ENCODE measurements around the gene EID3. TPM values are rescaled to one million over a fixed set of nuclear protein-coding genes. Genes with fewer than 3 reads are reported as not detected.

Gene EID3
- total RNA-seq, 1 donor from 2014 or later = 9.1 TPM

DNA sequence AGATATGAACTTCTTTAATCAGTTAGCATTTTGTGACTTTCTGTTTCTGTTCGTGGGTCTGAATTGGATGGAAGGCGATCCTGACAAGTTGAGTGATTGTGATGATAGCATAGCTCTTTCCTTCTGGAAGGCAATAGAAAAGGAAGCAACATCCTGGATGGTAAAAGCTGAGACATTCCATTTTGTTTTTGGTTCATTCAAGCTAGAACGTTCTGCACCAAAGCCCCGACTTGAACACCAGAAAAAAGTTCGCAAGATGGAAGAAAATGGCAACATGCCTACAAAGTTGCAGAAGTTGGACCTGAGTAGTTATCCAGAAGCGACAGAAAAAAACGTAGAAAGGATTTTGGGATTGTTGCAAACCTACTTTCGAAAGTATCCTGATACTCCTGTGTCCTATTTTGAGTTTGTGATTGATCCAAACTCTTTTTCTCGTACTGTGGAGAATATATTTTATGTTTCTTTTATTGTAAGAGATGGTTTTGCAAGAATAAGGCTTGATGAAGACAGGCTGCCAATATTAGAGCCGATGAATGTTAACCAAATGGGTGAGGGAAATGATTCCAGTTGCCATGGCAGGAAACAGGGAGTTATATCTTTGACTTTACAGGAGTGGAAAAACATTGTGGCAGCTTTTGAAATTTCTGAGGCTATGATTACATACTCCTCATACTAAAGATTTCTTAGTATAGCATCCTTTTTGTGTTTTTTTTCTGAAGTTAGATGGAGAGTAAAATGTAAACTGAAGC is 896 bp downstream of the EID3 start:
- H3K27me3 ChIP-seq = no peaks in the 10 kb centered on the region
- H3K4me1 ChIP-seq = peaks cover 56% of the 10 kb centered on the region
- peak overlapping the region; percentile 66 for H3K27ac ChIP-seq
- H3K9me3 ChIP-seq = no peaks in the 10 kb centered on the region
- H3K36me3 ChIP-seq = no peaks in the 10 kb centered on the region
- peak overlapping the region; percentile 46 to 57 for H3K4me3 ChIP-seq
- no peak for DNase-seq (ENCODE audit: extremely low spot score in 2 of 2)
- intact Hi-C loops (cut with DNase I) = no loop called here
- no peak for TF ChIP-seq POLR2A (IDR thresholded peaks at IDR 0.05)
- TF ChIP-seq POLR2AphosphoS5 (IDR thresholded peaks at IDR 0.05; ENCODE audit: insufficient read depth in 1 of 2, low read depth in 1 of 2) = no peak
- TF ChIP-seq, protein P1, sequence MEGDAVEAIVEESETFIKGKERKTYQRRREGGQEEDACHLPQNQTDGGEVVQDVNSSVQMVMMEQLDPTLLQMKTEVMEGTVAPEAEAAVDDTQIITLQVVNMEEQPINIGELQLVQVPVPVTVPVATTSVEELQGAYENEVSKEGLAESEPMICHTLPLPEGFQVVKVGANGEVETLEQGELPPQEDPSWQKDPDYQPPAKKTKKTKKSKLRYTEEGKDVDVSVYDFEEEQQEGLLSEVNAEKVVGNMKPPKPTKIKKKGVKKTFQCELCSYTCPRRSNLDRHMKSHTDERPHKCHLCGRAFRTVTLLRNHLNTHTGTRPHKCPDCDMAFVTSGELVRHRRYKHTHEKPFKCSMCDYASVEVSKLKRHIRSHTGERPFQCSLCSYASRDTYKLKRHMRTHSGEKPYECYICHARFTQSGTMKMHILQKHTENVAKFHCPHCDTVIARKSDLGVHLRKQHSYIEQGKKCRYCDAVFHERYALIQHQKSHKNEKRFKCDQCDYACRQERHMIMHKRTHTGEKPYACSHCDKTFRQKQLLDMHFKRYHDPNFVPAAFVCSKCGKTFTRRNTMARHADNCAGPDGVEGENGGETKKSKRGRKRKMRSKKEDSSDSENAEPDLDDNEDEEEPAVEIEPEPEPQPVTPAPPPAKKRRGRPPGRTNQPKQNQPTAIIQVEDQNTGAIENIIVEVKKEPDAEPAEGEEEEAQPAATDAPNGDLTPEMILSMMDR (IDR thresholded peaks at IDR 0.05) = no peak

DNA sequence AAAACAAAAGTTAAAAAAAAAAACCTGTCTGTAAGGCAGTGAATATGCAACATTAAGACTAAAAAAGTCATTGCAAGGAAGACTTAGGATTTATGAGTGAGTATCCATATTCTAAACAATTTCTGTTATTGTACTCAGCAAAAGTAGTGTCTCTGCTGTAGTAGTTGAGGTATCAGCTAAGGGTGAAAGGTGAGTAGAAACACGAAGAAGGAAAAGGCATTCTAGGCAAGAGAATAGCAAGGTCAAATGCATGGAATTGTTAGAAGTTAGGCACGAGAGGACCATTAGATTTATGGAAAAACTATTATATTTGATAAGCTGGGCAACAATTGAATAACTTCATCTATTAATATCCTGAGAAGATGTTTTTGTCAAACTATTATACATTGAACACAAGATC is 1.8 kb downstream of the EID3 start:
- no peak for TF ChIP-seq POLR2A (IDR thresholded peaks at IDR 0.05)
- no peak for TF ChIP-seq POLR2AphosphoS5 (IDR thresholded peaks at IDR 0.05; ENCODE audit: insufficient read depth in 1 of 2, low read depth in 1 of 2)
- TF ChIP-seq, protein P1 (IDR thresholded peaks at IDR 0.05) = no peak
- Histone ChIP-seq H3K4me1 (peaks cover 47% of the 10 kb centered on the region), H3K9me3 (no peaks in the 10 kb centered on the region), H3K27me3 (no peaks in the 10 kb centered on the region), H3K4me3 (no peak overlapping the region), H3K27ac (no peak overlapping the region), H3K36me3 (no peaks in the 10 kb centered on the region)
- intact Hi-C loops (cut with DNase I) = no loop called here
- DNase-seq (ENCODE audit: extremely low spot score in 2 of 2) = no peak

DNA sequence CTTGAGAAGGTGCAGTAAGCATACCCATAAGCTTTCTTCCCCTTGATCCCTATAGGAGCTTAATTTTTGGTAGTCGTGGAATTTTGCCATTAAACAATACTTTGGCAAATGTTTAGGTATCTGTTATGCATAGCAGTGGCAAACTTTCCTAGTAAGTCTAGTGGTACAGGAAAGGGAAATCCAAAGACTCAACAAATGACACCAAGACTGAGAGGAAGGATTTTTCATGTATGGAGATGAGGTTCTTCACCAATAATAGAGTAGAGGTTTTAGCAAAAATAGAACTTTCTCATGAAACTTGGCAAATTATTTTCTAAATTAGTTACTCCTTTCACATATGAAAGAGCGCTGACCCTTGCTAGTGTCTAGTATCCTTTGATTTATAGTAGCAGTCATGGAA is 2.8 kb downstream of the EID3 start:
- H3K27ac ChIP-seq = no peak overlapping the region
- H3K36me3 ChIP-seq = peaks cover 0 to under 1% of the 10 kb centered on the region in 2 donors
- peaks cover 45% of the 10 kb centered on the region for H3K4me1 ChIP-seq
- no peaks in the 10 kb centered on the region for H3K27me3 ChIP-seq
- intact Hi-C loops (cut with DNase I) = no loop called here
- no peaks in the 10 kb centered on the region for H3K9me3 ChIP-seq
- H3K4me3 ChIP-seq = no peak overlapping the region
- DNase-seq (ENCODE audit: extremely low spot score in 2 of 2) = no peak
- TF ChIP-seq POLR2AphosphoS5 (IDR thresholded peaks at IDR 0.05; ENCODE audit: insufficient read depth in 1 of 2, low read depth in 1 of 2) = no peak

DNA sequence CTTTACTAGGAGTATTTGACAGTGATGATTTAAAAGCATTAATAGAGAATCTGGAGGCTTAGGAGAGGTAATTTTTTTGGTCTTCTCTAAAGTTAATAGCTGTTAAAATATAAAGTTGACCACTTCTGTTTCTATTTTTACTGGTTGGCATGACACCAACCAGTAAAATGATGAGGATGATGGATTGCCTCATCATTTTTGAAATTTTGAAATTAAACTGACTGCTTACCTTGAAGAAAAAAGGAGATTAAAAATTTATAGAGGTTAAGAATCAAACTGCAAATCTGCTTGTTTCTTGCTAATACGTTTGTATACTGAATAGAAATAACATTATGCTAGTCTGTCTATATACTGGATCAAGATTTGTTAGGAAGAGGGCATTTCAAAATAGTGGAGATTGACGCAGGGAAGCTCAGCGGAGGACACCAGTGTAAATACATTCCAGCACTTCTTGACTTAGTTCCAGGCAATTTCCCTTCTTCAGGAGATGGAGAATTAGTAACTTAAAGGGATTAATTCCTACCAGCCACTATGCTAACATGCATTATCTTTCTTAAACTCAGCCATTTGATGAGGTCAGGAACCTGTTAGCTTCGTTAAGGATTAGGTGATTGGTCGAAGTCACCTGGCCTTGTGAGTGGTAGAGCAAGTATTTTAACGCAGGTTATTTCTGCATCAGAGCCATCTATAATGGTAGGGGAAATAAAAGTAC is 3.6 kb downstream of the EID3 start:
- H3K4me3 ChIP-seq = no peak overlapping the region
- H3K9me3 ChIP-seq = no peaks in the 10 kb centered on the region
- no peak for DNase-seq (ENCODE audit: extremely low spot score in 2 of 2)
- H3K27ac ChIP-seq = no peak overlapping the region
- no peaks in the 10 kb centered on the region for H3K27me3 ChIP-seq
- intact Hi-C loops (cut with DNase I) = no loop called here
- H3K36me3 ChIP-seq = peaks cover 0 to 5% of the 10 kb centered on the region in 2 donors
- TF ChIP-seq POLR2A (IDR thresholded peaks at IDR 0.05) (no peak), POLR2AphosphoS5 (IDR thresholded peaks at IDR 0.05; ENCODE audit: insufficient read depth in 1 of 2, low read depth in 1 of 2) (no peak)
- TF ChIP-seq, protein P1 (IDR thresholded peaks at IDR 0.05) = no peak
- H3K4me1 ChIP-seq = peaks cover 45% of the 10 kb centered on the region

DNA sequence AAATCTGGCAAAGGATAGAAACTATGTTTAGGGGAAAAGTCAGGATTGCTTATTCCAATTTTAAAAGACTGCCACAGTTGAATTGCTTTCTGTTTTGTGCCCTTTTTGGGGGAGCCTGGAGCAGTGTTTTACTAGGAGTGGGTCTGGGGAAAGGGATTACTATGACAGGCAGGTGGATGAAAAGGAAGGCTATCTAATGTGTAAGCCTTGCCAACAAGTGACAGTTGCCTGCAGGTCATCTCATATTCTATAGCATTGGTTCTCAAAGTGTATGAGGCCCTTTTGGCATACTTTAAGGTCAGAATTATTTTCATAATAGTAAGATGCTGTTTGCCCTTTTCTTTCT is 4.1 kb downstream of the EID3 start:
- Histone ChIP-seq H3K4me3 (no peak overlapping the region), H3K4me1 (peaks cover 42% of the 10 kb centered on the region), H3K27me3 (no peaks in the 10 kb centered on the region), H3K36me3 (peaks cover 0 to 9% of the 10 kb centered on the region in 2 donors), H3K27ac (no peak overlapping the region), H3K9me3 (no peaks in the 10 kb centered on the region)
- TF ChIP-seq, protein P1 (IDR thresholded peaks at IDR 0.05) = no peak
- TF ChIP-seq POLR2A (IDR thresholded peaks at IDR 0.05) (no peak), POLR2AphosphoS5 (IDR thresholded peaks at IDR 0.05; ENCODE audit: insufficient read depth in 1 of 2, low read depth in 1 of 2) (no peak)
- intact Hi-C loops (cut with DNase I) = no loop called here
- DNase-seq (ENCODE audit: extremely low spot score in 2 of 2) = no peak
